Measurements from ENCODE around the gene PMAIP1. TPM values are rescaled to one million over a fixed set of nuclear protein-coding genes. Genes with fewer than 3 reads are reported as not detected.
"Not testable (repeated sequence)": the region's sequence is repeated elsewhere in the genome, so short reads cannot be mapped to it uniquely, and the experiment has no call there.

PMAIP1 gene
- 13.0 TPM for total RNA-seq

GRCh38 chr18:59899298-59900221, at the start of gene PMAIP1:
Gene PMAIP1 (plus strand): TSS chr18:59899996. CDS start chr18:59900178, 182 bp downstream.
- Histone ChIP-seq H3K36me3 (ENCODE audit: control insufficient read depth in 3 of 3, insufficient read depth in 3 of 3, low read length in 3 of 3) (no peaks in the 10 kb centered on the region), H3K9ac (ENCODE audit: low read depth in 1 of 3, low read length in 3 of 3) (peak within 1 kb of the TSS; percentile 51 to 60 (median 56)), H3K4me1 (ENCODE audit: control insufficient read depth in 3 of 3, insufficient read depth in 3 of 3, low read length in 3 of 3) (peaks cover 9 to 13% (median 11%) of the 10 kb centered on the region in 3 donors), H3K27ac (ENCODE audit: low read depth, low read length) (peak within 1 kb of the TSS; percentile 30), H3K27me3 (ENCODE audit: control insufficient read depth in 3 of 3, insufficient read depth in 3 of 3, low read length in 3 of 3) (peaks cover 3 to 15% (median 15%) of the 10 kb centered on the region in 3 donors), H3K9me3 (ENCODE audit: control insufficient read depth in 3 of 3, low read length in 3 of 3) (no peaks in the 10 kb centered on the region), H3K4me3 (ENCODE audit: low read length in 3 of 3) (peak within 1 kb of the TSS; percentile 69 to 75 (median 70))

- H3K36me3 ChIP-seq (ENCODE audit: control insufficient read depth in 3 of 3, insufficient read depth in 3 of 3, low read length in 3 of 3), result no peaks in the 10 kb centered on the region
- no peak overlapping the region for H3K9ac ChIP-seq (ENCODE audit: low read depth in 1 of 3, low read length in 3 of 3)
- H3K4me1 ChIP-seq (ENCODE audit: control insufficient read depth in 3 of 3, insufficient read depth in 3 of 3, low read length in 3 of 3), result no peaks in the 10 kb centered on the region
- no peaks in the 10 kb centered on the region for H3K27me3 ChIP-seq (ENCODE audit: control insufficient read depth in 3 of 3, insufficient read depth in 3 of 3, low read length in 3 of 3)
- H3K4me3 ChIP-seq (ENCODE audit: low read length in 3 of 3), result no peak overlapping the region
- no peaks in the 10 kb centered on the region for H3K9me3 ChIP-seq (ENCODE audit: control insufficient read depth in 3 of 3, low read length in 3 of 3)
- no peak overlapping the region for H3K27ac ChIP-seq (ENCODE audit: low read depth, low read length)
Observed at GRCh38 chr18:59851784-59852399, 47.9 kb upstream of the PMAIP1 start.

- Histone ChIP-seq H3K27ac (ENCODE audit: low read depth, low read length) (no peak overlapping the region), H3K4me1 (ENCODE audit: control insufficient read depth in 3 of 3, insufficient read depth in 3 of 3, low read length in 3 of 3) (no peaks in the 10 kb centered on the region), H3K4me3 (ENCODE audit: low read length in 3 of 3) (no peak overlapping the region), H3K9ac (ENCODE audit: low read depth in 1 of 3, low read length in 3 of 3) (no peak overlapping the region), H3K9me3 (ENCODE audit: control insufficient read depth in 3 of 3, low read length in 3 of 3) (no peaks in the 10 kb centered on the region), H3K27me3 (ENCODE audit: control insufficient read depth in 3 of 3, insufficient read depth in 3 of 3, low read length in 3 of 3) (no peaks in the 10 kb centered on the region), H3K36me3 (ENCODE audit: control insufficient read depth in 3 of 3, insufficient read depth in 3 of 3, low read length in 3 of 3) (no peaks in the 10 kb centered on the region)
Observed at GRCh38 chr18:59852548-59852947, 47.2 kb upstream of the PMAIP1 start.

- no peak overlapping the region for H3K4me3 ChIP-seq (ENCODE audit: low read length in 3 of 3)
- H3K27ac ChIP-seq (ENCODE audit: low read depth, low read length), result no peak overlapping the region
- no peak overlapping the region for H3K9ac ChIP-seq (ENCODE audit: low read depth in 1 of 3, low read length in 3 of 3)
- no peaks in the 10 kb centered on the region for H3K9me3 ChIP-seq (ENCODE audit: control insufficient read depth in 3 of 3, low read length in 3 of 3)
- H3K36me3 ChIP-seq (ENCODE audit: control insufficient read depth in 3 of 3, insufficient read depth in 3 of 3, low read length in 3 of 3), result no peaks in the 10 kb centered on the region
- H3K27me3 ChIP-seq (ENCODE audit: control insufficient read depth in 3 of 3, insufficient read depth in 3 of 3, low read length in 3 of 3), result no peaks in the 10 kb centered on the region
- H3K4me1 ChIP-seq (ENCODE audit: control insufficient read depth in 3 of 3, insufficient read depth in 3 of 3, low read length in 3 of 3), result no peaks in the 10 kb centered on the region
Observed at GRCh38 chr18:59853380-59853779, 46.4 kb upstream of the PMAIP1 start.

- not testable (repeated sequence) for H3K9me3 ChIP-seq (ENCODE audit: control insufficient read depth in 3 of 3, low read length in 3 of 3); H3K9ac ChIP-seq (ENCODE audit: low read depth in 1 of 3, low read length in 3 of 3); H3K27ac ChIP-seq (ENCODE audit: low read depth, low read length); H3K4me3 ChIP-seq (ENCODE audit: low read length in 3 of 3); H3K4me1 ChIP-seq (ENCODE audit: control insufficient read depth in 3 of 3, insufficient read depth in 3 of 3, low read length in 3 of 3); H3K36me3 ChIP-seq (ENCODE audit: control insufficient read depth in 3 of 3, insufficient read depth in 3 of 3, low read length in 3 of 3); H3K27me3 ChIP-seq (ENCODE audit: control insufficient read depth in 3 of 3, insufficient read depth in 3 of 3, low read length in 3 of 3)
Observed at GRCh38 chr18:59853988-59854387, 45.8 kb upstream of the PMAIP1 start.

GRCh38 chr18:59861009-59861408, 38.8 kb upstream of the PMAIP1 start:
- Histone ChIP-seq H3K9me3 (ENCODE audit: control insufficient read depth in 3 of 3, low read length in 3 of 3) (no peaks in the 10 kb centered on the region), H3K27me3 (ENCODE audit: control insufficient read depth in 3 of 3, insufficient read depth in 3 of 3, low read length in 3 of 3) (peaks cover 0 to 4% (median 4%) of the 10 kb centered on the region in 3 donors), H3K36me3 (ENCODE audit: control insufficient read depth in 3 of 3, insufficient read depth in 3 of 3, low read length in 3 of 3) (no peaks in the 10 kb centered on the region), H3K4me3 (ENCODE audit: low read length in 3 of 3) (no peak overlapping the region), H3K4me1 (ENCODE audit: control insufficient read depth in 3 of 3, insufficient read depth in 3 of 3, low read length in 3 of 3) (no peaks in the 10 kb centered on the region), H3K9ac (ENCODE audit: low read depth in 1 of 3, low read length in 3 of 3) (no peak overlapping the region), H3K27ac (ENCODE audit: low read depth, low read length) (no peak overlapping the region)

- H3K9ac ChIP-seq (ENCODE audit: low read depth in 1 of 3, low read length in 3 of 3), result no peak overlapping the region
- H3K27me3 ChIP-seq (ENCODE audit: control insufficient read depth in 3 of 3, insufficient read depth in 3 of 3, low read length in 3 of 3), result peaks cover 0 to 4% (median 4%) of the 10 kb centered on the region in 3 donors
- no peaks in the 10 kb centered on the region for H3K4me1 ChIP-seq (ENCODE audit: control insufficient read depth in 3 of 3, insufficient read depth in 3 of 3, low read length in 3 of 3)
- no peaks in the 10 kb centered on the region for H3K9me3 ChIP-seq (ENCODE audit: control insufficient read depth in 3 of 3, low read length in 3 of 3)
- no peak overlapping the region for H3K4me3 ChIP-seq (ENCODE audit: low read length in 3 of 3)
- H3K36me3 ChIP-seq (ENCODE audit: control insufficient read depth in 3 of 3, insufficient read depth in 3 of 3, low read length in 3 of 3), result no peaks in the 10 kb centered on the region
- no peak overlapping the region for H3K27ac ChIP-seq (ENCODE audit: low read depth, low read length)
Observed at GRCh38 chr18:59861963-59862819, 37.6 kb upstream of the PMAIP1 start.

GRCh38 chr18:59865241-59865986, 34.4 kb upstream of the PMAIP1 start:
- H3K9ac ChIP-seq (ENCODE audit: low read depth in 1 of 3, low read length in 3 of 3), result no peak overlapping the region
- no peaks in the 10 kb centered on the region for H3K9me3 ChIP-seq (ENCODE audit: control insufficient read depth in 3 of 3, low read length in 3 of 3)
- H3K27ac ChIP-seq (ENCODE audit: low read depth, low read length), result no peak overlapping the region
- no peaks in the 10 kb centered on the region for H3K4me1 ChIP-seq (ENCODE audit: control insufficient read depth in 3 of 3, insufficient read depth in 3 of 3, low read length in 3 of 3)
- no peak overlapping the region for H3K4me3 ChIP-seq (ENCODE audit: low read length in 3 of 3)
- H3K27me3 ChIP-seq (ENCODE audit: control insufficient read depth in 3 of 3, insufficient read depth in 3 of 3, low read length in 3 of 3), result peaks cover 0 to 4% (median 0%) of the 10 kb centered on the region in 3 donors
- H3K36me3 ChIP-seq (ENCODE audit: control insufficient read depth in 3 of 3, insufficient read depth in 3 of 3, low read length in 3 of 3), result no peaks in the 10 kb centered on the region

GRCh38 chr18:59866551-59867269, 33.1 kb upstream of the PMAIP1 start:
- no peaks in the 10 kb centered on the region for H3K4me1 ChIP-seq (ENCODE audit: control insufficient read depth in 3 of 3, insufficient read depth in 3 of 3, low read length in 3 of 3)
- H3K9me3 ChIP-seq (ENCODE audit: control insufficient read depth in 3 of 3, low read length in 3 of 3), result no peaks in the 10 kb centered on the region

More at GRCh38 chr18:59866551-59867269, 33.1 kb upstream of the PMAIP1 start:
- Histone ChIP-seq H3K27me3 (ENCODE audit: control insufficient read depth in 3 of 3, insufficient read depth in 3 of 3, low read length in 3 of 3) (peaks cover 0 to 4% (median 3%) of the 10 kb centered on the region in 3 donors), H3K4me3 (ENCODE audit: low read length in 3 of 3) (no peak overlapping the region), H3K9ac (ENCODE audit: low read depth in 1 of 3, low read length in 3 of 3) (no peak overlapping the region), H3K36me3 (ENCODE audit: control insufficient read depth in 3 of 3, insufficient read depth in 3 of 3, low read length in 3 of 3) (no peaks in the 10 kb centered on the region), H3K27ac (ENCODE audit: low read depth, low read length) (no peak overlapping the region)
